Brain microvascular endothelial cell (primary cell): ENCODE measurements around the gene FAIM2.
"Not testable (repeated sequence)": the region's sequence is repeated elsewhere in the genome, so short reads cannot be mapped to it uniquely, and the experiment has no call there.

ENCODE experiments used
- DNase-seq: peaks from one replicate; pipeline ENCODE4 v3.0.0-alpha.2; 2020
- H3K27ac ChIP-seq: fragments of 250-450 bp; sonication (Bioruptor Pico); 2 replicates; pipeline ENCODE4 v1.5.1; 2020; ENCODE audit warnings: mild to moderate bottlenecking, moderate library complexity
- H3K27me3 ChIP-seq: fragments of 250-450 bp; sonication (Bioruptor Pico); replicated peaks from 2 replicates; pipeline ENCODE4 v1.5.1; 2020; ENCODE audit warnings: mild to moderate bottlenecking
- H3K36me3 ChIP-seq: fragments of 250-450 bp; sonication (Bioruptor Pico); replicated peaks from 2 replicates; pipeline ENCODE4 v1.5.1; 2020; ENCODE audit warnings: mild to moderate bottlenecking
- H3K4me3 ChIP-seq: 2 replicates; pipeline ENCODE4 v1.5.1; 2011; ENCODE audit warnings: low read depth, mild to moderate bottlenecking, control low read depth, low read length, moderate library complexity
- CTCF ChIP-seq: IDR thresholded peaks from 2 replicates; pipeline ENCODE4 v1.5.1; 2011; ENCODE audit warnings: low read depth, mild to moderate bottlenecking, moderate library complexity, low read length, control low read depth, inconsistent platforms; ENCODE audit errors: missing control alignments
- in situ Hi-C: cut with HindIII; loops from 2 replicates; pipeline ENCODE4 v1.10.0; 2017; ENCODE audit warnings: low sequenced_read_pairs, low pct_ligation_motif_present

The FAIM2 gene

GRCh38 chr12:49865109-49865781, 38.5 kb downstream of the FAIM2 start:
- in situ Hi-C loops = no loop called here
- H3K36me3 ChIP-seq = no peaks in the 10 kb centered on the region
- no peak overlapping the region for H3K27ac ChIP-seq
- H3K4me3 ChIP-seq = no peak overlapping the region
- peaks cover 6% of the 10 kb centered on the region for H3K27me3 ChIP-seq
- no peak for DNase-seq
- TF ChIP-seq CTCF = no peak

- in situ Hi-C loops = no loop called here
- DNase-seq = no peak
- no peak for TF ChIP-seq CTCF
- Histone ChIP-seq H3K27ac (no peak overlapping the region), H3K36me3 (no peaks in the 10 kb centered on the region), H3K27me3 (peaks cover 6% of the 10 kb centered on the region), H3K4me3 (no peak overlapping the region)
These were observed 39.0 kb downstream of the FAIM2 start for GRCh38 chr12:49864798-49865090.

GRCh38 chr12:49863946-49864797, 39.5 kb downstream of the FAIM2 start:
- in situ Hi-C loops = no loop called here
- DNase-seq = no peak
- Histone ChIP-seq H3K4me3 (no peak overlapping the region), H3K27ac (no peak overlapping the region), H3K27me3 (peaks cover 6% of the 10 kb centered on the region), H3K36me3 (no peaks in the 10 kb centered on the region)
- no peak for TF ChIP-seq CTCF

- H3K27me3 ChIP-seq, DNase-seq, in situ Hi-C loops, H3K4me3 ChIP-seq, H3K36me3 ChIP-seq, H3K27ac ChIP-seq: not testable (repeated sequence)
These were observed 42.8 kb downstream of the FAIM2 start for GRCh38 chr12:49860921-49861320.

- H3K27ac ChIP-seq, DNase-seq, H3K4me3 ChIP-seq, H3K36me3 ChIP-seq, in situ Hi-C loops, H3K27me3 ChIP-seq: not testable (repeated sequence)
These were observed 47.8 kb downstream of the FAIM2 start for GRCh38 chr12:49855890-49856289.

- Histone ChIP-seq H3K4me3 (no peak overlapping the region), H3K27me3 (peaks cover 5% of the 10 kb centered on the region), H3K36me3 (no peaks in the 10 kb centered on the region), H3K27ac (no peak overlapping the region)
- TF ChIP-seq CTCF = no peak
- in situ Hi-C loops = no loop called here
- DNase-seq = no peak
These were observed 48.7 kb downstream of the FAIM2 start for GRCh38 chr12:49854976-49855375.
